GM10266 (cell line): ENCODE measurements around the gene ADGRB2.

Source experiments
- DNase-seq: peaks from one replicate; pipeline ENCODE4 v3.0.0; 2012; ENCODE audit errors: extremely low spot score
- CTCF ChIP-seq: IDR thresholded peaks from 2 replicates; pipeline ENCODE4 v1.5.1; 2012; ENCODE audit warnings: mild to moderate bottlenecking, low read depth; ENCODE audit not compliant: control insufficient read depth, insufficient read depth; ENCODE audit errors: missing control alignments

Gene ADGRB2

GRCh38 chr1:31747304-31747703 lies 16.8 kb downstream of the ADGRB2 start:
- no peak for TF ChIP-seq CTCF
- DNase-seq: no peak

GRCh38 chr1:31746687-31747086 lies 17.5 kb downstream of the ADGRB2 start:
- TF ChIP-seq CTCF: no peak
- DNase-seq: no peak

GRCh38 chr1:31745946-31746670 lies 18.0 kb downstream of the ADGRB2 start:
- DNase-seq: no peak
- TF ChIP-seq CTCF: no peak

- DNase-seq: peak; percentile 89
- peak; percentile 72 for TF ChIP-seq CTCF
Observed at GRCh38 chr1:31745096-31745945, 18.8 kb downstream of the ADGRB2 start.

GRCh38 chr1:31744165-31744888 lies 19.8 kb downstream of the ADGRB2 start:
- peak; percentile 43 for DNase-seq

More at GRCh38 chr1:31744165-31744888, 19.8 kb downstream of the ADGRB2 start:
- no peak for TF ChIP-seq CTCF
